HuH-7 (cell line): Measurements from ENCODE around the gene SERINC2.
"Not testable (repeated sequence)": the region's sequence is repeated elsewhere in the genome, so short reads cannot be mapped to it uniquely, and the experiment has no call there.

Experiments
- DNase-seq: peaks from one replicate; pipeline ENCODE4 v3.0.0; 2011; ENCODE audit warnings: low spot score

Gene SERINC2

DNA sequence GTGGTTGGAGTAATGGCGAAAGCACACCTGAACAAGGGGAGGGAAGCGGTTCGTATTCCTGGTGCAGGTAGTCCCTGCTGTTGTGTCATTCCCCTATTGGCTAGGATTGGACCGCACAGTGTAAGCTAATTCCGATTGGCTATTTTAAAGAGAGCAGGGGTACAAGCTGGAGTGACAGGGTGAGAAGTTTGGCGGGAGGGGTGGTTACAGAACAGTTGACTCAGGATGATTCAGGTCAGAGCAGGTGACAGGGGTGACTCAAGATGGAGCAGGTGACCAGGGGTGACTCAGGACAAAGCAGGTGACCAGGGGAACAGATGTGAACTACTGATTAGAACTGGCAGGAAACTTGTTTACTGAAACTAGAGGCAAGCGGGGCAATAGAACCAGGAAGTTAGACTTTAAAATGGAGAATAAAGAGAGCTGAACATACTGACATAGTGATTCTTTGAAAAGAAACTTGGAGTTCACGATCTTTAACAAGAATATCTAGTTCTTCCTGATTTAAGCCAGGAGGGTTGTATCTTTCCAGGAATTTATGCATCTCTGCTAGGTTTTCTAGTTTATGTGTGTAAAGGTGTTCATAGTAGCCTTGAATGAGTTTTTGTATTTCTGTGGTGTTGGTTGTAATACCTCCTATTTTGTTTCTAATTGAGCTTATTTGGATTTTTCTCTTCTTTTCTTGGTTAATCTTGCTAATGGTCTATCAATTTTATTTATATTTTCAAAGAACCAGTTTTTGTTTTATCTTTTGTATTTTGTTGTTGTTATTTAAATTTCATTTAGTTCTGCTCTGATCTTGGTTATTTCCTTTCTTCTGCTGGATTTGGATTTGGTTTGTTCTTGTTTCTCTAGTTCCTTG is 58.7 kb downstream of the SERINC2 start:
- not testable (repeated sequence) for DNase-seq

- not testable (repeated sequence) for DNase-seq
These were observed 59.3 kb downstream of the SERINC2 start for GRCh38 chr1:31472314-31472651.

GRCh38 chr1:31472673-31473072 is 59.7 kb downstream of the SERINC2 start:
- not testable (repeated sequence) for DNase-seq

- DNase-seq: not testable (repeated sequence)
These were observed 60.5 kb downstream of the SERINC2 start for GRCh38 chr1:31473508-31473907.

DNA sequence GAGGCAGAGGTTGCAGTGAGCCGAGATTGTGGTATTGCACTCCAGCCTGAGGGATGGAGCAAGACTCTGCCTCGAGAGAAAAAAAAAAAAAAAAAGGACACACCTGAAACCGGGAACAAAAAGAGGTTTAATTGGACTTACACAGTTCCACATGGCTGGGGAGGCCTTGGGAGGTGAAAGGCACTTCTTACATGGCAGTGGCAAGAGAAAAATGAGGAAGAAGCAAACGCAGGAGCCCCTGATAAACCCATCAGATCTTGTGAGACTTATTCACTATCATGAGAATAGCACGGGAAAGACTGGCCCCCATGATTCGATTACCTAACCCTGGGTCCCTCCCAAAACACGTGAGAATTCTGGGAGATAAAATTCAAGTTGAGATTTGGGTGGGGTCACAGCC is 61.6 kb downstream of the SERINC2 start:
- DNase-seq: not testable (repeated sequence)

DNA sequence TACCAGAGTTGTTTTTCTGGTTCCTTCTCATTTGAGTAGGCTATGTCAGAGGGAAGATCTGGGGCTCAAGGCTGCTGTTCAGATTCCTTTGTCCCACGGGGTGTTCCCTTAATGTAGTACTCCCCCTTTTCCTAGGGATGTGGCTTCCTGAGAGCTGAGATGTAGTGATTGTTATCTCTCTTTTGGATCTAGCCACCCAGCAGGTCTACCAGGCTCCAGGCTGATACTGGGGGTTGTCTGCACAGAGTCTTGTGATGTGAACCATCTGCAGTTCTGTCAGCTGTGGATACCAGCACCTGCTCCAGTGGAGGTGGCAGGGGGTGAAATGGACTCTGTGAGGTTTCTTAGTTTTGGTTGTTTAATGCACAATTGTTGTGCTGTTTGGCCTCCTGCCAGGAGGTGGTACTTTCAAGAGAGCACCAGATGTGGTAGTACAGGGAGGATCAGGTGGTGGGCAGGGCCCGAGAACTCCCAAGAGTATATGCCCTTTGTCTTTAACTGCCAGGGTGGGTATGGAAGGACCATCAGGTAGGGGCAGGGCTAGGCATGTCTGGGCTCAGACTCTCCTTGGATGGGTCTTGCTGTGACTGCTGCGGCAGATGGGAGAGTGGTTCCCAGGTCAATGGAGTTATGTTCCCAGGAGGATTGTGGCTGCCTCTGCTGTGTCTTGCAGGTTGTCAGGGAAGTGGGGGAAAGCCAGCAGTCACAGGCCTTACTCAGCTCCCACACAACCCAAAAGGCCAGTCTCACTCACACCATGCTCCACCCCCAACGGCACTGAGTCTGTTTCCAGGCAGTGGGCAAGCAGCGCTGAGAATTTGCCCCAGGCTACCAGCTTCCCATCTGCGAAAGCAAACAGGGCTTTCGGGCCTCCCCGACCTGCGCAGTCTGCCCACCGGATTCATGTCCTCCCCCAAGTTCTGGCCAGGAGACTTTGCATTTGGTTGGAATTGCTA is 64.2 kb downstream of the SERINC2 start:
- no peak for DNase-seq

GRCh38 chr1:31478167-31478566 is 65.2 kb downstream of the SERINC2 start:
- DNase-seq: no peak

- DNase-seq: no peak
These were observed 66.8 kb downstream of the SERINC2 start for GRCh38 chr1:31479811-31480210.

DNA sequence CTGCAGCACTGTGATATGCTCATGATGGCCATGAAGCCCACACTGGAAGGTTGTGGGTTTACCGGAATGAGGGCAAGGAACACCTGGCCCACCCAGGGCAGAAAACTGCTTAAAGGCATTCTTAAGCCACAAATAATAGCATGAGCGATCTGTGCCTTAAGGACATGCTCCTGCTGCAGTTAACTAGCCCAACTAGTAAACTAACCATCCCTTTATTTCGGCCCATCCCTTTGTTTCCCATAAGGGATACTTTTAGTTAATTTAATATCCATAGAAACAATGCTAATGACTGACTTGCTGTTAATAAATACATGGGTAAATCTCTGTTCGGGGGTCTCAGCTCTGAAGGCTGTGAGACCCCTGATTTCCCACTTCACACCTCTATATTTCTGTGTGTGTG is 67.4 kb downstream of the SERINC2 start:
- DNase-seq: not testable (repeated sequence)

DNA sequence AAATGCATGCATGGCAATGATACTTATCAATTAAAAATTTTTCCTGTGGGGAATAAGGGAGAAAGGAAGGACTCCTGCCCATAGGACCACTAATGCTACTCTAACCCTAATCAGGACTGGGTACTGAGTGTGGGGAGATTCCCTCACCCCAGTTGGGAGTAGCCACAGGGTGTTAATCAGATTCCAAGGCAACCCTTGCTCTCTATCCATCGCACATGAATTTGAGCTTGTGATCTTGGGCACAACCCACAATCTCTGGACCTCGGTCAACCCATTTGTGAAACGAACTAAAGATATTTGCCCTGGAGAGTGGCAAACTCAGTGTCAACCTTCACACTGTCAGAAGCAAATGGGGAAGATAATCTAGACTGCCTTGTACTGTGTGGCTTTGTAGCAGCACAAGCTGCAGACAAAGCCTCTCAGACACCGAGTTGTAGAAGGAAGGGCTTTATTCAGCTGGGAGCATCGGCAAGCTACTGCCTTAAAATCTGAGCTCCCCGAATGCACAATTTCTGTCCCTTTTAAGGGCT is 69.5 kb downstream of the SERINC2 start:
- DNase-seq: no peak

DNA sequence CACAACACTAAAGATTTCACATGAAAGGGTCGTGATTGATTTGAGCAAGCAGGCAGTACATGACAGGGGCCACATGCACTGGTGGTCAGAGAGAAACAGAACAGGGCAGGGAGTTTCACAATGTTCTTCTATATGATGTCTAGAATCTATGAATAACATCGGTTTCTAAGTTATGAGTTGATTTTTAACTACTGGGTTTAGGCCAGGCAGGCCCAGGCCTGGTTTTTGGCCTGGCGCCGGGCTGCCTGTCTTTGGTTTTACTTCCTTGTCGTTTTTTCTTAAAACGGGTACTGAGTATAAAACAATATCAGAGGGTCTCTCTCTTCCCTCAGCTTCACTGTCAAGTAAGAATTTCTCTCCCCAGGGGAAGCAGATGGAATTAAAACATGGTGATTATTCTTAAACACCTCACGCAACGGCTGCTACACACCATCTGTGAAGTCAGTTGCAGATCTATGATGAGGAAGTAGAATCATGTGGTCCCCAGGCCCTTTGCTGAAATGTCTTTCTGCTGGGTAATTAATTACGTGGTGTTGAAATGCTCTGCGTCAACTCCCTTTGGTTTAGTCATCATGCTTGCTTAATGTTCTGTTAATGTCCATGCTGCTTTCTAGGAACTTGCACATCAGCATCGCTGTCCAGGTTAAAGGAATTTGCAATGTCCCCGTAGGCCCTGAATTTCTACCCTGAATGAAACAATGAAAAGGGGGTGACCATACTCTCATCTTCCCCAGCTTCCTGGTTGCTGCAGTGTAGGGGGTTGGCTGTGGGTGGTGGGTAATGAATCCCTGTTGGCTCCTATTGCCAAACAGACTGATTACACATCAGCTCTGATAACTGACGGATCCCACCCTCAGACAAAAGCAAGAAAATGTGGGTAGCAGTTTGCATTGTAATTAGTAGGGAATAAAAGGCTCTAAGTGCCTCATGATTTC is 70.3 kb downstream of the SERINC2 start:
- no peak for DNase-seq
